Measurements from ENCODE around the gene TAC4. TPM values are rescaled to one million over a fixed set of nuclear protein-coding genes. Genes with fewer than 3 reads are reported as not detected.
A peak's percentile ranks its signal among the peaks of the same experiment; 100 is the strongest.

Gene TAC4
- total and polyA plus RNA-seq, 9 of the 15 experiments (the other 6 are each of a cell fraction or from before 2014, with no cell fraction given): 0.17 TPM; not detected in 8

GRCh38 chr17:49788478-49789242 is 59.2 kb downstream of the TAC4 start, which contains the start of gene KAT7 (continued):
- TF ChIP-seq CHAMP1 (IDR thresholded peaks at IDR 0.05): peak; percentile 71; the same call in 1 of the 2 replicates
- TF ChIP-seq DACH1 (IDR thresholded peaks at IDR 0.05; ENCODE audit: partially characterized antibody): no peak
- no peak for TF ChIP-seq ZNF253 (CRISPR knock-in tag; conservative IDR thresholded peaks at IDR 0.05)
- TF ChIP-seq TAF7 (tag; IDR thresholded peaks at IDR 0.05): peak; percentile 90
- TF ChIP-seq BMI1 (IDR thresholded peaks at IDR 0.05; ENCODE audit: low read length): no peak
- TF ChIP-seq E2F8 (IDR thresholded peaks at IDR 0.05; ENCODE audit: low read depth, partially characterized antibody): peak; percentile 75
- peak; percentile 77; the same call in 1 of the 2 replicates for TF ChIP-seq CBFB (CRISPR knock-in tag; IDR thresholded peaks at IDR 0.05)
- peak in 1 of 2 experiments; percentile 79; a peak in 2 of 4 replicates for TF ChIP-seq HDAC1 (IDR thresholded peaks at IDR 0.05)
- TF ChIP-seq POU5F1 (IDR thresholded peaks at IDR 0.05; ENCODE audit: borderline replicate concordance, low read depth, low read length, partially characterized antibody): no peak
- peak; percentile 92 for TF ChIP-seq MNT (conservative IDR thresholded peaks at IDR 0.05)
- no peak for TF ChIP-seq NFXL1 (CRISPR knock-in tag; IDR thresholded peaks at IDR 0.05)
- no peak for TF ChIP-seq WHSC1 (IDR thresholded peaks at IDR 0.05; ENCODE audit: low read length)
- TF ChIP-seq ZBTB9 (CRISPR knock-in tag; IDR thresholded peaks at IDR 0.05): peak; percentile 82
- TF ChIP-seq MLLT1 (IDR thresholded peaks at IDR 0.05): peak in 1 of 2 experiments; percentile 98; a peak in 3 of 4 replicates
- TF ChIP-seq EGR1 (conservative IDR thresholded peaks at IDR 0.05): peak; percentile 100
- peak; percentile 60 for TF ChIP-seq ZNF175 (CRISPR knock-in tag; IDR thresholded peaks at IDR 0.05; ENCODE audit: low read depth)
- peak; percentile 94 for TF ChIP-seq NR2C1 (IDR thresholded peaks at IDR 0.05)
- peak; percentile 91 for TF ChIP-seq NR2C1 (tag; IDR thresholded peaks at IDR 0.05)

Measured in K562 (cell line).